ENCODE data around the gene DPP6. TPM values are rescaled to one million over a fixed set of nuclear protein-coding genes. Genes with fewer than 3 reads are reported as not detected.

The DPP6 gene
- total RNA-seq, 1 donor from 2014 or later = not detected

DNA sequence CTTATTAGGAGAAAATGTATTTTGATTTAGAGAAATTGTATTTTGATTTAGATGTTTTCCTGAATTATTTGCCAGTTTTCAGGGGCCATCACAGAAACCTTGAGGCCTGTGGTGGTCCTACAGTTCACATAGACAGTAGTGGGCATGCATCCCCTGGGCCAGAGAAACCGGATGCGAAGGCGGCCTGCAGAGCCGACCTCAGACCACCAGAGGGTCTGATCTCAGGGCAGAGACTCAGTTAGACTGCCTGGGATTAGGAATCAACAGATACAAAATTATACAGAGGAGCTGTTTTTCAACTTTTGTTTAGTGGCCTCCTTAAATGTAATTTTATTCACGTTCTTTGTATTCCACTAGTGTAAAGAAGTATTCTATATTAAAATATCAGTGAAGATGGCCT lies 792.3 kb downstream of the DPP6 start:
- no peaks in the 10 kb centered on the region for H3K36me3 Mint-ChIP-seq (ENCODE audit: low read depth)

DNA sequence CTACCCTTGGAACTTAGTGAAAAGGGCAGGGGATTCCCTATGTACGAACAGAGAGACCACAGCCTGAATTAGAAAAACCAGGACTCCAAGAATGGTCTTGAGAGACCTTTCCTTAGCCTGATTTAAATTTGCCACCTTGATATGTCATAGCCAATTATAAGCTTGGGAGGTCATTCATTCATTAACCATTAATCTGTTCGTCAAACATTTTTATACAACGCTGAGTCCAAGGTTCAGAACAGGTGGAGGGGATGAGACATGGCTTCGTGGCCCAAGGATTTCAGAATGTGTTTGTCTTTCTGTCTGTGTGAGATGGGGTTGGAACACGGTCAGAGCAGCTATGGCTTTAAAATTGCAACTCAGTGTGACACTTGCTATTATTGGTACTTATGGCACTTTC lies 792.8 kb downstream of the DPP6 start:
- Mint-ChIP-seq H3K4me3 (no peak overlapping the region), H3K27me3 (peaks cover 8% of the 10 kb centered on the region), H3K27ac (no peak overlapping the region), H3K36me3 (ENCODE audit: low read depth) (no peaks in the 10 kb centered on the region), H3K4me1 (no peaks in the 10 kb centered on the region), H3K9me3 (peaks cover 3% of the 10 kb centered on the region)
- CTCF ChIA-PET = no interaction called here
- no peak for ATAC-seq (ENCODE audit: low read depth)
- POLR2A ChIA-PET = no interaction called here
- TF ChIP-seq, protein P1, sequence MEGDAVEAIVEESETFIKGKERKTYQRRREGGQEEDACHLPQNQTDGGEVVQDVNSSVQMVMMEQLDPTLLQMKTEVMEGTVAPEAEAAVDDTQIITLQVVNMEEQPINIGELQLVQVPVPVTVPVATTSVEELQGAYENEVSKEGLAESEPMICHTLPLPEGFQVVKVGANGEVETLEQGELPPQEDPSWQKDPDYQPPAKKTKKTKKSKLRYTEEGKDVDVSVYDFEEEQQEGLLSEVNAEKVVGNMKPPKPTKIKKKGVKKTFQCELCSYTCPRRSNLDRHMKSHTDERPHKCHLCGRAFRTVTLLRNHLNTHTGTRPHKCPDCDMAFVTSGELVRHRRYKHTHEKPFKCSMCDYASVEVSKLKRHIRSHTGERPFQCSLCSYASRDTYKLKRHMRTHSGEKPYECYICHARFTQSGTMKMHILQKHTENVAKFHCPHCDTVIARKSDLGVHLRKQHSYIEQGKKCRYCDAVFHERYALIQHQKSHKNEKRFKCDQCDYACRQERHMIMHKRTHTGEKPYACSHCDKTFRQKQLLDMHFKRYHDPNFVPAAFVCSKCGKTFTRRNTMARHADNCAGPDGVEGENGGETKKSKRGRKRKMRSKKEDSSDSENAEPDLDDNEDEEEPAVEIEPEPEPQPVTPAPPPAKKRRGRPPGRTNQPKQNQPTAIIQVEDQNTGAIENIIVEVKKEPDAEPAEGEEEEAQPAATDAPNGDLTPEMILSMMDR (IDR thresholded peaks at IDR 0.05) = no peak
- intact Hi-C loops (cut with micrococcal nuclease) = no loop called here
- no peak for DNase-seq

More for the DNA sequence above, 792.3 kb downstream of the DPP6 start:
- H3K27me3 Mint-ChIP-seq = peaks cover 8% of the 10 kb centered on the region
- H3K9me3 Mint-ChIP-seq = peaks cover under 1% of the 10 kb centered on the region
- ChIA-PET CTCF (no interaction called here), POLR2A (no interaction called here)
- H3K4me3 Mint-ChIP-seq = no peak overlapping the region
- TF ChIP-seq, protein P1 (IDR thresholded peaks at IDR 0.05) = no peak
- DNase-seq = no peak
- ATAC-seq (ENCODE audit: low read depth) = no peak
- intact Hi-C loops (cut with micrococcal nuclease) = no loop called here
- H3K27ac Mint-ChIP-seq = no peak overlapping the region
- H3K4me1 Mint-ChIP-seq = no peaks in the 10 kb centered on the region

DNA sequence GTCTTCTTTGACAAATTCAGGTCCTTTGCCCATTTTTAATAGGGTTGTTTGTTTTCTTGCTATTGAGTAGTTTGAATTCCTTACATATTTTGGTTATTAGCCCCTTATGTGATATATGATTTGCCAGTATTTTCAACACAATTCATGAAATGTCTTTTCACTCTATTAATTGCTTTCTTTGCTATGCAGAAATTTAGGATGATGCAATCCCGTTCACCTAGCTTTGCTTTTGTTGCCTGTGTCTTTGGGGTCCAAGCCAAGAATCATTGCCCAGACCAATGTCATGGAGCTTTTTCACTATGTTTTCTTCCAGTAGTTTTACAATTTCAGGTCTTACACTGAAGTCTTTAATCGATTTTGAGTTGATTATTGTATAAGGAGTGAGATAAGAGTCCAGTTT lies 796.3 kb downstream of the DPP6 start:
- CTCF ChIA-PET = no interaction called here
- no peak for ATAC-seq (ENCODE audit: low read depth)
- intact Hi-C loops (cut with micrococcal nuclease) = no loop called here

DNA sequence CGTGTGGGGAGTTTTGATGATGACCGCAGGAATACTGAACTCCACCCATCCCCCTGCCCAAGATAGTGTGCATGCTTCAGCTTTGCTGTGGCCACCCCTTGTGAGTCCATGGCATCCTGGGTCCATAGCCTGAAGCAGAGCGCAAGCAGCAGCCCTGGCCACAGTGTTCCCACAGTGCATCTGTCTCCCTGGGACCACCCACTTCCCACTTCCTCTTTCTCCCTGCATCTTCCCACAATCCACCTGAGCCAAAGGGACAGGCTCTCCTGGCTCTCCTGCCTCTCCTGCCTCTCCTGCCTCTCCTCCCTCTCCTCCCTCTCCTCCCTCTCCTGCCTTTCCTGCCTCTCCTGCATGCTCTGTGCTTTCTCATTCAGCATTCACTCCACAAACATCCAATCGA lies 800.0 kb downstream of the DPP6 start:
- no peak overlapping the region for H3K27ac Mint-ChIP-seq
- DNase-seq = no peak

More for the DNA sequence above, 796.3 kb downstream of the DPP6 start:
- DNase-seq = no peak
- no peak overlapping the region for H3K4me3 Mint-ChIP-seq
- TF ChIP-seq, protein P1 (IDR thresholded peaks at IDR 0.05) = no peak
- H3K27ac Mint-ChIP-seq = no peak overlapping the region
- POLR2A ChIA-PET = no interaction called here
- peaks cover 7% of the 10 kb centered on the region for H3K9me3 Mint-ChIP-seq
- H3K27me3 Mint-ChIP-seq = peaks cover 4% of the 10 kb centered on the region
- no peaks in the 10 kb centered on the region for H3K4me1 Mint-ChIP-seq
- H3K36me3 Mint-ChIP-seq (ENCODE audit: low read depth) = no peaks in the 10 kb centered on the region

DNA sequence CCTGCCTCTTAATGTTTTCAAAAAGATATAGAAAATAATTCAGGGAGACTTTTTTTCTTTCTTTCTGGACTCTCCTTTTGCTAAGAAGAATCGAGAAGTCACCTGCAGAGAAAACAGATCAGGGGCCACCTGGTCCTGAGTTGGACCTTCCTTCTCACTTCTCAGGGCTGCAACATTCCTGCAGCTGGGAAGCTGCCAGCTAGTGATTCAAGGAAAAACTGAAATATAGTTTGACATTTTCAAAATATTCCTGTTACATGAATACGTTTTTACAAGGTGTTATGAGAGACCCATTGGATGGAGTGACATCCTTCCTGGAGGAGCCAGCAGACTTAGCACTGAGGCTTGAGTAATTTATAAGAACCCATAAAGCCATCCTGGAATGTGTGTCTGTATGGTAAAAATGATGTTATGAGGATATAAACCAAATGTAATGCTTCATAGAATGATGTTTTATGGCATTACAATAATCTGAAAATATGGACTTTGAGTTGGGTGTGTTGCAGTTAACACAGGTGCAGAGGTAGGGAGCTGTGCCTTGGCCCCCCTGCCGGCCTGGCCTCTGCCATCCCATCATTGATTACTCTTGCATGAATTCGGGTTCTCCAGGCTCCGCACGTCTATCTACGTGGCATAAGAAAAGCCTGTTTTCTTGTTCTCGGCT lies 801.0 kb downstream of the DPP6 start:
- CTCF ChIA-PET = no interaction called here
- no peak for DNase-seq
- TF ChIP-seq, protein P1 (IDR thresholded peaks at IDR 0.05) = no peak
- Mint-ChIP-seq H3K27ac (no peak overlapping the region), H3K9me3 (peaks cover 7% of the 10 kb centered on the region), H3K36me3 (ENCODE audit: low read depth) (no peaks in the 10 kb centered on the region), H3K4me1 (no peaks in the 10 kb centered on the region), H3K4me3 (no peak overlapping the region), H3K27me3 (peaks cover 2% of the 10 kb centered on the region)
- intact Hi-C loops (cut with micrococcal nuclease) = no loop called here
- no peak for ATAC-seq (ENCODE audit: low read depth)
- POLR2A ChIA-PET = no interaction called here

More for the DNA sequence above, 800.0 kb downstream of the DPP6 start:
- POLR2A ChIA-PET = no interaction called here
- peaks cover 2% of the 10 kb centered on the region for H3K27me3 Mint-ChIP-seq
- intact Hi-C loops (cut with micrococcal nuclease) = no loop called here
- TF ChIP-seq, protein P1 (IDR thresholded peaks at IDR 0.05) = no peak
- no peak overlapping the region for H3K4me3 Mint-ChIP-seq
- no peaks in the 10 kb centered on the region for H3K36me3 Mint-ChIP-seq (ENCODE audit: low read depth)
- no peak for ATAC-seq (ENCODE audit: low read depth)
- CTCF ChIA-PET = no interaction called here
- H3K9me3 Mint-ChIP-seq = peaks cover 7% of the 10 kb centered on the region
- H3K4me1 Mint-ChIP-seq = no peaks in the 10 kb centered on the region

Data from activated B cell treated with CpG ODN at 0.5 μM for 24 hours (primary cell).